DMS53 (cell line): ENCODE results near the gene PLXNB2.

ENCODE experiments used
- DNase-seq: peaks from one replicate; lab custom pipeline; 2025; lab: John Stamatoyannopoulos, UW

PLXNB2 gene

GRCh38 chr22:50250555-50251476, 56.6 kb downstream of the PLXNB2 start, which contains the start of gene HDAC10:
Gene HDAC10, minus strand, starts transcription at chr22:50251265. Its CDS starts 233 bp downstream, at chr22:50251032.
- peak; percentile 93 for DNase-seq

- DNase-seq = no peak
Measured at GRCh38 chr22:50250249-50250554, 57.2 kb downstream of the PLXNB2 start.

GRCh38 chr22:50249341-50250248, 57.9 kb downstream of the PLXNB2 start:
- DNase-seq = no peak

GRCh38 chr22:50248196-50249081, 59.0 kb downstream of the PLXNB2 start:
- DNase-seq = peak; percentile 77

GRCh38 chr22:50247748-50248147, 59.7 kb downstream of the PLXNB2 start:
- peak; percentile 97 for DNase-seq

- peak; percentile 62 for DNase-seq
Measured at GRCh38 chr22:50246242-50247175, 60.9 kb downstream of the PLXNB2 start.

GRCh38 chr22:50245214-50246072, 62.0 kb downstream of the PLXNB2 start:
- peak; percentile 57 for DNase-seq

- peak; percentile 95 for DNase-seq
Measured at GRCh38 chr22:50244420-50245213, 62.8 kb downstream of the PLXNB2 start, which contains the start of gene TUBGCP6. Gene TUBGCP6, minus strand, starts transcription at chr22:50245023. Its CDS starts 564 bp downstream, at chr22:50244459.

- DNase-seq = peak; percentile 65
Measured at GRCh38 chr22:50243685-50244419, 63.6 kb downstream of the PLXNB2 start.

GRCh38 chr22:50242406-50242949, 65.0 kb downstream of the PLXNB2 start:
- DNase-seq = no peak

- no peak for DNase-seq
Measured at GRCh38 chr22:50238755-50239154, 68.7 kb downstream of the PLXNB2 start.

- DNase-seq = peak; percentile 38
Measured at GRCh38 chr22:50236731-50237409, 70.6 kb downstream of the PLXNB2 start.

GRCh38 chr22:50233223-50233622, 74.2 kb downstream of the PLXNB2 start:
- no peak for DNase-seq

GRCh38 chr22:50232481-50233151, 74.8 kb downstream of the PLXNB2 start:
- DNase-seq = no peak

- DNase-seq = no peak
Measured at GRCh38 chr22:50229370-50229769, 78.1 kb downstream of the PLXNB2 start.

GRCh38 chr22:50228366-50228765, 79.1 kb downstream of the PLXNB2 start:
- DNase-seq = no peak
